VCaP (cell line): ENCODE results near the gene DPEP3.

Source experiments
- H3K27ac ChIP-seq: fragments of 450-650 bp; 2 replicates; pipeline ENCODE4 v1.5.1; 2017
- CTCF ChIP-seq: fragments of 450-650 bp; conservative IDR thresholded peaks from 2 replicates; pipeline ENCODE4 v1.5.1; 2017; ENCODE audit warnings: mild to moderate bottlenecking, moderate library complexity

Gene DPEP3

DNA sequence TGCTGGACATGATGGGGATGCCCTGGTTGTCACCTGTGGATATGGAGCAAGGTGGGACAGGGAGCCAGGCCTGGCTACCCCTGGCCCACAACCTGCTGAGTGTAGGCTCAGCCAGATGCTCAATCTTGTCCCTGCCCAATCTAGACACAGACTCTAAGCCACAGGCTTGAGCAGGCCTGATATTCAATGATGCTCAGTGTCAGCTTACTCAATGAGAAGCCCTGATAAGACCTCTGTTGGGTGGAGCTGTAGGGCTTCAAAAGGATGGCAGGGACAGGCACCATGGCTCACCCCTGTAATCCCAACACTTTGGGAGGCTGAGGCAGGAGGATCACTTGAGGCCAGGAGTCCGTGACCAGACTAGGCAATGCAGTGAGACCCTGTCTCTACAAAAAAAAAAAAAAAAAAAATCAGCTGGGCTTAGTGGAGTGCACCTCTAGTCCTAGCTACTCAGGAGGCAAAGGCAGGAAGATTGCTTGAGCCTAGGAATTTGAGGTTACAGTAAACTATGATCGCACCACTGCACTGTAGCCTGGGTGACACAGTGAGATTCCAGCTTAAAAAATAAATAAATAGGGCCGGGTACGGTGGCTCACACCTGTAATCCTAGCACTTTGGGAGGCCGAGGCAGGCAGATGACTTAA is 39.7 kb downstream of the DPEP3 start:
- H3K27ac ChIP-seq, result no peak overlapping the region
- no peak for TF ChIP-seq CTCF

- H3K27ac ChIP-seq, result no peak overlapping the region
Measured at GRCh38 chr16:67939507-67940445, 40.5 kb downstream of the DPEP3 start.

DNA sequence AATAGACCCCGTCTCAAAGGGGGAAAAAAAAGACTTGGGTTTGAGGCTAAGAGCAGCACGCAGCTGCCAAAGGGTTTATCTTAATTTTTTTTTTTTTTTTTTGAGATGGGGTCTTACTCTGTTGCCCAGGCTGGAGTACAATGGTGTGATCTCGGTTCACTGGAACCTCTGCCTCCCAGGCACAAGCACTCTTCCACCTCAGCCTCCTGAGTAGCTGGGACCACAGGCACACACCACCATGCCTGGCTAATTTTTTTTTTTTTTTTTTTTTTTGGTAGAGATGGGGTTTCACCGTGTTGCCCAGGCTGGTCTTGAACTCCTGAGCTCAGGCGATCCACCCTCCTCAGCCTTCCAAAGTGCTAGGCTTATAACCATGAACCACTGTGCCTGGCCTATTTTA is 42.6 kb downstream of the DPEP3 start:
- H3K27ac ChIP-seq, result peak overlapping the region; percentile 85; the same call in 1 of the 2 replicates

More at GRCh38 chr16:67939507-67940445, 40.5 kb downstream of the DPEP3 start:
- TF ChIP-seq CTCF, result no peak

- no peak for TF ChIP-seq CTCF
- peak overlapping the region; percentile 85 for H3K27ac ChIP-seq
Measured at GRCh38 chr16:67936880-67937605, 43.3 kb downstream of the DPEP3 start.

- peak within 1 kb of the TSS; percentile 85 for H3K27ac ChIP-seq
- TF ChIP-seq CTCF, result no peak
Measured at GRCh38 chr16:67936124-67936879, 44.0 kb downstream of the DPEP3 start, which contains the start of gene PSMB10. Gene PSMB10, minus strand, starts transcription at chr16:67936850. Its CDS starts 101 bp downstream, at chr16:67936749.

- peak overlapping the region; percentile 85 for H3K27ac ChIP-seq
- TF ChIP-seq CTCF, result no peak
Measured at GRCh38 chr16:67935402-67936123, 44.7 kb downstream of the DPEP3 start.

GRCh38 chr16:67935101-67935401 is 45.2 kb downstream of the DPEP3 start:
- TF ChIP-seq CTCF, result no peak
- peak overlapping the region; percentile 85 for H3K27ac ChIP-seq
